Measurements from ENCODE around the gene PRKN. TPM values are rescaled to one million over a fixed set of nuclear protein-coding genes. Genes with fewer than 3 reads are reported as not detected.

Gene PRKN
- total and polyA plus RNA-seq, 9 of the 15 experiments (the other 6 are each of a cell fraction or from before 2014, with no cell fraction given) = 0.03 to 0.96 (median 0.15) TPM; not detected in 2

GRCh38 chr6:161370880-161371279, 1356.7 kb downstream of the PRKN start (continued):
- no peak for TF ChIP-seq ATF2 (CRISPR knock-in tag; IDR thresholded peaks at IDR 0.05)
- peak; percentile 98 to 99 for TF ChIP-seq RAD21 (CRISPR knock-in tag; conservative IDR thresholded peaks at IDR 0.05 in 1 of 2, IDR thresholded peaks at IDR 0.05 in 1 of 2)
- TF ChIP-seq ZBTB7A (IDR thresholded peaks at IDR 0.05; ENCODE audit: borderline replicate concordance, control insufficient read depth, low read depth, low read length) = peak; percentile 39; the same call in 1 of the 2 replicates
- TF ChIP-seq KAT7 (CRISPR knock-in tag; IDR thresholded peaks at IDR 0.05; ENCODE audit: borderline replicate concordance) = no peak
- peak; percentile 61 for TF ChIP-seq CREM (IDR thresholded peaks at IDR 0.05; ENCODE audit: low read depth)
- TF ChIP-seq RFX5 (IDR thresholded peaks at IDR 0.05; ENCODE audit: low read depth, low read length) = no peak
- TF ChIP-seq PCBP2 (IDR thresholded peaks at IDR 0.05; ENCODE audit: low read depth, low read length, poor library complexity, severe bottlenecking) = no peak
- no peak for TF ChIP-seq CREB1 (IDR thresholded peaks at IDR 0.05)
- no peak for TF ChIP-seq CREB1 (CRISPR knock-in tag; IDR thresholded peaks at IDR 0.05)
- TF ChIP-seq CBX5 (IDR thresholded peaks at IDR 0.05; ENCODE audit: borderline replicate concordance, low read depth) = 0 out of 2 replicates have a peak, but pooled peaks have one; percentile 12
- 0 out of 2 replicates have a peak, but pooled peaks have one; percentile 70 for TF ChIP-seq HDGF (IDR thresholded peaks at IDR 0.05)
- 0 out of 2 replicates have a peak, but pooled peaks have one; percentile 19 for TF ChIP-seq JUND (IDR thresholded peaks at IDR 0.05; ENCODE audit: borderline replicate concordance, low read depth, low read length)
- TF ChIP-seq JUND (tag; IDR thresholded peaks at IDR 0.05; ENCODE audit: borderline replicate concordance, low read depth, low read length) = no peak; the same call in 2 of the 3 replicates
- no peak for TF ChIP-seq KDM2B (CRISPR knock-in tag; IDR thresholded peaks at IDR 0.05)
- TF ChIP-seq OTX1 (CRISPR knock-in tag; IDR thresholded peaks at IDR 0.05) = no peak
- TF ChIP-seq STAG1 (CRISPR knock-in tag; IDR thresholded peaks at IDR 0.05; ENCODE audit: borderline replicate concordance) = peak; percentile 89; the same call in 1 of the 2 replicates
- TF ChIP-seq GTF3C2 (IDR thresholded peaks at IDR 0.05; ENCODE audit: borderline replicate concordance, extremely low read depth, insufficient read length) = no peak
- TF ChIP-seq RB1 (IDR thresholded peaks at IDR 0.05; ENCODE audit: low read depth) = peak; percentile 62; the same call in 1 of the 2 replicates
- 0 out of 4 replicates have a peak, but pooled peaks of 1 of the 2 experiments have one; percentile 31 for TF ChIP-seq RCOR1 (IDR thresholded peaks at IDR 0.05; ENCODE audit: borderline replicate concordance in 1 of 2, low read depth in 2 of 2, low read length in 2 of 2)
- TF ChIP-seq DEAF1 (CRISPR knock-in tag; IDR thresholded peaks at IDR 0.05) = peak; percentile 95
- no peak for TF ChIP-seq TRIM25 (IDR thresholded peaks at IDR 0.05; ENCODE audit: borderline replicate concordance)
